Endothelial cell of umbilical vein (primary cell): Measurements from ENCODE around the gene HIPK1. TPM values are rescaled to one million over a fixed set of nuclear protein-coding genes. Genes with fewer than 3 reads are reported as not detected.

Source experiments
- BruUV-seq: library from RNA; stranded (reverse); fragments of 400-500 nt; replicated peaks from 2 replicates; lab custom pipeline; 2021; lab: Mats Ljungman, UMichigan
- CTCF ChIA-PET: fragments of 300-600, 350-600 bp; sonication (Branson Sonifier 250); formaldehyde crosslinking; loops from one replicate; lab custom pipeline; 2021; ENCODE audit warnings: antibody characterized with exemption, inconsistent platforms; lab: Charles Lee
- POLR2A ChIA-PET: fragments of 300-600, 350-600 bp; sonication (Branson Sonifier 250); formaldehyde crosslinking; loops from one replicate; lab custom pipeline; 2021; ENCODE audit warnings: antibody characterized with exemption, inconsistent platforms; lab: Charles Lee
- DNase-seq: peaks from one replicate; pipeline ENCODE4 v3.0.0-alpha.2; 2011; ENCODE audit warnings: low read depth, low spot score
- FAIRE-seq: peaks from 2 replicates; lab custom pipeline; 2011; peaks lifted over from hg19 to GRCh38; lab: Jason Lieb, UNC
- H2AFZ ChIP-seq: 2 replicates; pipeline ENCODE4 v1.6.0; 2012; ENCODE audit warnings: low read depth, low read length, control low read depth, inconsistent platforms
- H3K27ac ChIP-seq: 2 replicates; pipeline ENCODE4 v1.5.1; 2011; ENCODE audit warnings: low read depth, mild to moderate bottlenecking, control low read depth, low read length, moderate library complexity; ENCODE audit not compliant: insufficient read depth
- H3K27me3 ChIP-seq, 2 experiments: 2 replicates each; pipeline versions ENCODE4 v1.6.0 to v1.6.1; 2011; ENCODE audit warnings: low read length in 2 of 2, mixed read lengths in 1 of 2; ENCODE audit not compliant: control insufficient read depth in 2 of 2, insufficient read depth in 2 of 2
- H3K36me3 ChIP-seq, 2 experiments: 2 replicates in 1 of 2; 3 replicates in 1 of 2; pipeline ENCODE4 v1.5.1; 2011; ENCODE audit warnings: low read length in 2 of 2, mild to moderate bottlenecking in 1 of 2, moderate library complexity in 1 of 2; ENCODE audit not compliant: control insufficient read depth in 2 of 2, insufficient read depth in 2 of 2; ENCODE audit errors: extremely low read depth in 1 of 2
- H3K4me1 ChIP-seq: 3 replicates; pipeline ENCODE4 v1.5.1; 2011; ENCODE audit warnings: mild to moderate bottlenecking, low read length; ENCODE audit not compliant: control insufficient read depth, insufficient read depth; ENCODE audit errors: extremely low read depth
- H3K4me2 ChIP-seq: 2 replicates; pipeline ENCODE4 v1.6.1; 2011; ENCODE audit warnings: low read length, control low read depth, mixed read lengths; ENCODE audit not compliant: insufficient read depth
- H3K4me3 ChIP-seq, 3 experiments: fragments of 200-600 bp in 1 of 3; sonication (generic), shearing (Covaris generic) in 1 of 3; replicated peaks in 1 of 3; 2 replicates each; pipeline ENCODE4 v1.5.1; 2011 to 2016; ENCODE audit warnings: control low read depth in 3 of 3, low read length in 3 of 3, mild to moderate bottlenecking in 2 of 3, inconsistent platforms in 1 of 3, low read depth in 1 of 3, moderate library complexity in 1 of 3; ENCODE audit not compliant: insufficient read depth in 1 of 3
- H3K79me2 ChIP-seq: 2 replicates; pipeline ENCODE4 v1.6.0; 2012; ENCODE audit warnings: low read length, inconsistent platforms; ENCODE audit not compliant: control insufficient read depth, insufficient read depth
- H3K9ac ChIP-seq: replicated peaks from 2 replicates; pipeline ENCODE3; 2011; ENCODE audit warnings: low read length, control low read depth; ENCODE audit not compliant: insufficient read depth; ENCODE audit errors: extremely low read depth
- H3K9me1 ChIP-seq: replicated peaks from 3 replicates; pipeline ENCODE4 v1.6.0; 2011; ENCODE audit warnings: mild to moderate bottlenecking, low read length; ENCODE audit not compliant: control insufficient read depth, insufficient read depth; ENCODE audit errors: extremely low read depth
- H3K9me3 ChIP-seq: replicated peaks from 2 replicates; pipeline ENCODE4 v1.5.1; 2012; ENCODE audit warnings: low read length, inconsistent platforms; ENCODE audit not compliant: control insufficient read depth, insufficient read depth
- H4K20me1 ChIP-seq: replicated peaks from 2 replicates; pipeline ENCODE3; 2011; ENCODE audit warnings: mild to moderate bottlenecking, low read length; ENCODE audit not compliant: control insufficient read depth, insufficient read depth; ENCODE audit errors: extremely low read depth
- CTCF ChIP-seq, 2 donors: IDR thresholded peaks; 1 replicate in 1 of 2; 2 replicates in 1 of 2; pipeline ENCODE4 v1.5.1; 2011; ENCODE audit warnings: low read length in 2 of 2, mild to moderate bottlenecking in 2 of 2, moderate library complexity in 2 of 2, control low read depth in 1 of 2, inconsistent platforms in 1 of 2, low read depth in 1 of 2; ENCODE audit not compliant: insufficient read depth in 1 of 2; ENCODE audit errors: extremely low read depth in 1 of 2
- FOS ChIP-seq: IDR thresholded peaks from 2 replicates; pipeline ENCODE4 v1.6.1; 2011; ENCODE audit warnings: mild to moderate bottlenecking, low read length, moderate library complexity, borderline replicate concordance; ENCODE audit not compliant: insufficient read depth
- dilution Hi-C: fragments of 300-500 bp; cut with MboI; formaldehyde crosslinking; loops from one replicate; pipeline ENCODE4 v1.15.0; 2019; ENCODE audit warnings: low sequenced_read_pairs; ENCODE audit not compliant: extremely low pct_ligation_motif_present
- intact Hi-C: fragments of 100-400 bp; cut with micrococcal nuclease; formaldehyde crosslinking; loops from one replicate; pipeline ENCODE4 v1.10.0; 2022
- polyA plus RNA-seq, 4 experiments: library from polyadenylated mRNA; depleted of rRNA in 3 of 4; stranded (reverse) in 3 of 4; unstranded in 1 of 4; fragments of >200 nt; gene quantifications; 2 replicates each; pipeline versions ENCODE4 v1.2.1 to v1.2.3, GENCODE V29; 2011 to 2012; ENCODE audit warnings: missing spikeins in 1 of 4
- total RNA-seq: library from RNA; stranded (reverse); gene quantifications from 2 replicates; pipeline ENCODE4 v1.2.3, GENCODE V29; 2021

Gene HIPK1
- total and polyA plus RNA-seq, 2 donors (not counting 3 experiments of a cell fraction or from before 2014, with no cell fraction given): 39.3 to 56.1 TPM

GRCh38 chr1:113929750-113930498 lies 800 bp downstream of the HIPK1 start:
- dilution Hi-C loops: no loop called here
- POLR2A ChIA-PET: interaction anchor here (1.0 to 2.1 kb wide), 4 partner anchors 18 to 118 kb away, joined by 3 to 8 read pairs (median 4); partner anchors contain the start of genes AP4B1, DCLRE1B and RSBN1
- intact Hi-C loops: loop anchor here (1.0 to 2.0 kb wide), 6 partner anchors 17 to 171 kb away; partner anchors contain the start of genes DCLRE1B, PHTF1 and RSBN1
- DNase-seq (no peak), FAIRE-seq (no peak)
- Histone ChIP-seq H3K9me1 (no peaks in the 10 kb centered on the region), H3K27ac (peak overlapping the region; percentile 72), H3K4me2 (peak overlapping the region; percentile 50), H3K27me3 (no peaks in the 10 kb centered on the region), H4K20me1 (no peaks in the 10 kb centered on the region), H3K4me1 (peaks cover 26% of the 10 kb centered on the region), H3K36me3 (no peaks in the 10 kb centered on the region), H2AFZ (no peak overlapping the region), H3K9me3 (no peaks in the 10 kb centered on the region), H3K79me2 (peaks cover 53% of the 10 kb centered on the region), H3K9ac (peak overlapping the region; percentile 89), H3K4me3 (peak overlapping the region; percentile 63 to 68 (median 65))
- TF ChIP-seq FOS (no peak), CTCF (IDR thresholded peaks at IDR 0.05; ENCODE audit: extremely low read depth in 1 of 2, insufficient read depth in 1 of 2, low read depth in 1 of 2, low read length in 2 of 2) (peak in 1 of 2 donors; percentile 10)
- CTCF ChIA-PET: interaction anchor here (0.6 to 6.8 kb wide), 21 partner anchors 9 to 1678 kb away, joined by 3 to 54 read pairs (median 5); partner anchors contain the start of genes AP4B1, DCLRE1B, OLFML3 and RSBN1
- BruUV-seq: TSS peak; percentile 18
